Breast epithelium (tissue), 4 donors: ENCODE measurements around the gene FLII. TPM values are rescaled to one million over a fixed set of nuclear protein-coding genes. Genes with fewer than 3 reads are reported as not detected.

ENCODE experiments used
- DNase-seq, 2 donors: peaks; one replicate each; pipeline ENCODE4 v3.0.0-alpha.2; 2019; ENCODE audit warnings: low spot score in 2 of 2
- H3K27ac ChIP-seq, 2 donors: fragments of 200-600 bp; sonication (generic) in 1 of 2; one replicate each; pipeline ENCODE4 v1.5.1; 2016 to 2019; ENCODE audit warnings: mild to moderate bottlenecking in 1 of 2
- H3K27me3 ChIP-seq, 2 donors: fragments of 200-600 bp; sonication (generic) in 1 of 2; one replicate each; pipeline versions ENCODE4 v1.5.1 to v1.6.0; 2017 to 2019; ENCODE audit warnings: control low read depth in 1 of 2, mild to moderate bottlenecking in 1 of 2
- H3K36me3 ChIP-seq: fragments of 200-600 bp; one replicate; pipeline ENCODE4 v1.5.1; 2019
- H3K4me1 ChIP-seq, 2 donors: fragments of 200-600 bp; sonication (generic); one replicate each; pipeline ENCODE4 v1.5.1; 2016 to 2019; ENCODE audit warnings: control low read depth in 1 of 2
- H3K4me3 ChIP-seq, 3 donors: fragments of 200-600 bp; sonication (generic); 1 replicate in 2 of 3; 2 replicates in 1 of 3; pipeline ENCODE4 v1.5.1; 2016 to 2019; ENCODE audit warnings: mild to moderate bottlenecking in 3 of 3, moderate library complexity in 2 of 3
- H3K9me3 ChIP-seq, 2 donors: fragments of 200-600 bp; sonication (generic) in 1 of 2; one replicate each; pipeline ENCODE4 v1.5.1; 2016 to 2019; ENCODE audit warnings: control low read depth in 1 of 2
- POLR2A ChIP-seq: fragments of 450-650 bp; IDR thresholded peaks from one replicate; pipeline ENCODE4 v1.6.1; 2016; ENCODE audit warnings: antibody characterized with exemption, mild to moderate bottlenecking, moderate library complexity
- POLR2AphosphoS5 ChIP-seq, 3 donors: sonication (generic); formaldehyde crosslinking; IDR thresholded peaks; one replicate each; pipeline ENCODE4 v1.6.1; 2017; ENCODE audit warnings: antibody characterized with exemption in 3 of 3
- intact Hi-C: fragments of 100-400 bp; cut with DNase I; formaldehyde crosslinking; loops from one replicate; pipeline ENCODE4 v1.15.1; 2023; ENCODE audit warnings: low total_unique reads
- total RNA-seq, 3 donors: library from RNA; depleted of rRNA; stranded (reverse); fragments of >200 nt; gene quantifications; one replicate each; pipeline ENCODE4 v1.1.0, GENCODE V29; 2016
- TF ChIP-seq, protein P1 (sequence below), 3 donors: fragments of 450-650 bp; IDR thresholded peaks; one replicate each; pipeline ENCODE4 v1.5.1; 2016 to 2017; ENCODE audit warnings: antibody characterized with exemption in 3 of 3, mild to moderate bottlenecking in 3 of 3, moderate library complexity in 3 of 3

The FLII gene
- total RNA-seq, 3 donors from 2014 or later, result 235 to 298 (median 293) TPM

DNA sequence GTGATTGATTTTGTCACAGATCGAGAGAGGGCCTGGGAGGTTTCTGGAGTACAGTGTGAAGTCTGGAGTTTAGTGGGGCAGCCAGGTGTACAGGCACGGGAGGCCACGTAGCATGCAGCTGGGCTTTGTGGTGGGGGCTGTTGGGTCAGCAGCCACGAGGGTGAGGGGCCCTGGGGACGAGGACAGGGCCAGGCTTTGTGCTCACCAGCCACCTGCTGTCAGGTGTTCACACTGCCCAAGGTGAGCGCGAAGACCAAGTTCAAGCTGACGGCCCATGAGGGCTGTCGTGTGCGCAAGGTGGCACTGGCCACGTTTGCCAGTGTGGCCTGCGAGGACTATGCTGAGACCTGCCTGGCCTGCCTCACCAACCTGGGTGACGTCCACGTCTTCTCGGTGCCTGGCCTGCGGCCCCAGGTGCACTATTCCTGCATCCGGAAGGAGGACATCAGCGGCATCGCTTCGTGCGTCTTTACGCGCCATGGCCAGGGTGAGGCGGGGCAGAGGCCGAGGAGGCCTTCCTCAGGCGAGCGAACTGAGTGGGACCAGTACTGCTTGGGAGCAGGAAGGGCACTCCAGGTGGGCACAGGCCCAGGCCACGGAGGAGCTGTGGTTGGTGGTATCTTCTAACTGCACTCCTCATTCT, 17.2 kb downstream of the FLII start:
- TF ChIP-seq, protein P1, sequence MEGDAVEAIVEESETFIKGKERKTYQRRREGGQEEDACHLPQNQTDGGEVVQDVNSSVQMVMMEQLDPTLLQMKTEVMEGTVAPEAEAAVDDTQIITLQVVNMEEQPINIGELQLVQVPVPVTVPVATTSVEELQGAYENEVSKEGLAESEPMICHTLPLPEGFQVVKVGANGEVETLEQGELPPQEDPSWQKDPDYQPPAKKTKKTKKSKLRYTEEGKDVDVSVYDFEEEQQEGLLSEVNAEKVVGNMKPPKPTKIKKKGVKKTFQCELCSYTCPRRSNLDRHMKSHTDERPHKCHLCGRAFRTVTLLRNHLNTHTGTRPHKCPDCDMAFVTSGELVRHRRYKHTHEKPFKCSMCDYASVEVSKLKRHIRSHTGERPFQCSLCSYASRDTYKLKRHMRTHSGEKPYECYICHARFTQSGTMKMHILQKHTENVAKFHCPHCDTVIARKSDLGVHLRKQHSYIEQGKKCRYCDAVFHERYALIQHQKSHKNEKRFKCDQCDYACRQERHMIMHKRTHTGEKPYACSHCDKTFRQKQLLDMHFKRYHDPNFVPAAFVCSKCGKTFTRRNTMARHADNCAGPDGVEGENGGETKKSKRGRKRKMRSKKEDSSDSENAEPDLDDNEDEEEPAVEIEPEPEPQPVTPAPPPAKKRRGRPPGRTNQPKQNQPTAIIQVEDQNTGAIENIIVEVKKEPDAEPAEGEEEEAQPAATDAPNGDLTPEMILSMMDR (IDR thresholded peaks at IDR 0.05), result no peak
- TF ChIP-seq POLR2AphosphoS5 (IDR thresholded peaks at IDR 0.05) (no peak), POLR2A (no peak)
- Histone ChIP-seq H3K4me1 (no peaks in the 10 kb centered on the region), H3K27ac (no peak overlapping the region), H3K4me3 (no peak overlapping the region), H3K9me3 (no peaks in the 10 kb centered on the region), H3K36me3 (no peaks in the 10 kb centered on the region), H3K27me3 (no peaks in the 10 kb centered on the region)
- intact Hi-C loops, result no loop called here
- no peak for DNase-seq

DNA sequence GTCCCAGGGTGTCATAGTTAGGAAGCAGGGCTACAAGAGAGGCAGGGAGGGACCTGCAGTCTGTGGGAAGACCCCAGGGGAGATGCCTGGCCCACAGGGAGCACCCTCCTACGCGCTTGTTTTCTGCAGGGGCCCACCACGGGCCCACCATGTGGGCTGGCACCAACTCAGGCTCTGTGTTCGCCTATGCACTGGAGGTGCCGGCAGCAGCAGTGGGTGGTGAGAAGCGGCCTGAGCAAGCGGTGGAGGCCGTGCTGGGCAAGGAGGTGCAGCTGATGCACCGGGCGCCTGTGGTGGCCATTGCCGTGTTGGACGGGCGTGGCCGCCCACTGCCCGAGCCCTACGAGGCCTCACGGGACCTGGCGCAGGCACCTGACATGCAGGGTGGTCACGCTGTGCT, 18.1 kb downstream of the FLII start:
- TF ChIP-seq, protein P1 (IDR thresholded peaks at IDR 0.05), result no peak
- TF ChIP-seq POLR2A, result no peak
- TF ChIP-seq POLR2AphosphoS5 (IDR thresholded peaks at IDR 0.05), result no peak
- peaks cover 0 to 5% of the 10 kb centered on the region in 2 donors for H3K4me1 ChIP-seq
- no peaks in the 10 kb centered on the region for H3K27me3 ChIP-seq
- H3K4me3 ChIP-seq, result no peak overlapping the region
- H3K27ac ChIP-seq, result no peak overlapping the region
- no peaks in the 10 kb centered on the region for H3K36me3 ChIP-seq
- no peaks in the 10 kb centered on the region for H3K9me3 ChIP-seq
- DNase-seq, result no peak
- intact Hi-C loops, result no loop called here

DNA sequence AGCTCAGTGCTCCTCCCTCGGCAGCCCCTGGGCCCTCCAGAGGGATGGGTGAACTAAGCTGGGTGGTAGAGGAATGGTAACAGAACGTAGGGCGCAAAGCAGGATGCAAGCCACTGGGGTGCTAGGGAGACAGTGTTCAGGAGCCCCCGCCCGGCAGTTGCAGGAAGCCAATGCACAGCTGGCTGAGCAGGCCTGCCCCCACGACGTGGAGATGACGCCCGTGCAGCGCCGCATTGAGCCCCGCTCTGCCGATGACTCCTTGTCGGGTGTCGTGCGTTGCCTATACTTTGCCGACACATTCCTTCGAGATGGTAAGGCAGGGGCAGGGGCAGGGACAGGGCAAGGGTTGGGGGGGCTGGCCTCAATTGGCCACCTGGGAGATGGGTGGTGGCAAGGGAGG, 20.2 kb downstream of the FLII start:
- Histone ChIP-seq H3K27me3 (no peaks in the 10 kb centered on the region), H3K4me3 (no peak overlapping the region), H3K36me3 (no peaks in the 10 kb centered on the region), H3K9me3 (no peaks in the 10 kb centered on the region), H3K27ac (no peak overlapping the region), H3K4me1 (peaks cover 0 to 6% of the 10 kb centered on the region in 2 donors)
- no peak for DNase-seq
- intact Hi-C loops, result no loop called here
- TF ChIP-seq POLR2A (no peak), POLR2AphosphoS5 (IDR thresholded peaks at IDR 0.05) (no peak)
- TF ChIP-seq, protein P1 (IDR thresholded peaks at IDR 0.05), result no peak

DNA sequence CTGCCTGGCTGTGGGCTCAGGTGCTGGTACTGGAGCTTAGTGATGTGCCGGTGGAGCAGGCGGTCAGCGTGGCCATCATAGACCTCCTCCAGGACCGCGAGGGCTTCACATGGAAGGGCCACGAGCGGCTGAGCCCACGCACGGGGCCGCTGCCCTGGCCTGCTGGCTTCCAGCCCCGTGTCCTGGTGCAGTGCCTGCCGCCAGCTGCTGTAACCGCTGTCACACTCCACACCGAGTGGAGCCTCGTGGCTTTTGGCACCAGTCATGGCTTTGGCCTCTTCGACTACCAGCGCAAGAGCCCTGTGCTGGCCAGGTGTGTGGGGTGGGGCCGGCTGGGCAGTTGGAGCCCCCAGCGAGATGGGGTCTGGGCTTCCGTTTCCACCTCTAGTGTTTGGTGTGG, 21.1 kb downstream of the FLII start:
- H3K36me3 ChIP-seq, result no peaks in the 10 kb centered on the region
- no peak for DNase-seq

DNA sequence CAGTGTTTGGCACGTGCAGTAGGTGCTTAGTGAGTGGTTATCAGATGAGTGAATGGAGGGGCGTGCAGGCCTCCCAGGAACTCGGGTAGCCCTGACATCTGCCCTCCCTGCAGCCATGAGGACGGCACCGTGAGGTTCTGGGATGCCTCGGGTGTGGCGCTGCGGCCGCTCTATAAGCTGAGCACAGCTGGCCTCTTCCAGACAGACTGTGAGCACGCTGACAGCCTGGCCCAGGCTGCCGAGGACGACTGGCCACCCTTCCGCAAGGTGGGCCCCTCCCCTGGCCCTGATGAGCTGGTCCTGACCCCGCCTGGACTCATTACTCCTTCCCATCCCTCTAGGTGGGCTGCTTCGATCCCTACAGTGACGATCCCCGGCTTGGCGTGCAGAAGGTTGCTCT, 22.0 kb downstream of the FLII start:
- H3K36me3 ChIP-seq, result no peaks in the 10 kb centered on the region
- H3K27me3 ChIP-seq, result no peaks in the 10 kb centered on the region
- H3K9me3 ChIP-seq, result no peaks in the 10 kb centered on the region
- no peak overlapping the region for H3K27ac ChIP-seq
- DNase-seq, result no peak
- intact Hi-C loops, result no loop called here
- TF ChIP-seq POLR2AphosphoS5 (IDR thresholded peaks at IDR 0.05), result no peak
- H3K4me1 ChIP-seq, result peaks cover 0 to 6% of the 10 kb centered on the region in 2 donors
- H3K4me3 ChIP-seq, result no peak overlapping the region

More for the DNA sequence above, 21.1 kb downstream of the FLII start:
- TF ChIP-seq POLR2A (no peak), POLR2AphosphoS5 (IDR thresholded peaks at IDR 0.05) (no peak)
- TF ChIP-seq, protein P1 (IDR thresholded peaks at IDR 0.05), result no peak
- Histone ChIP-seq H3K4me1 (peaks cover 0 to 6% of the 10 kb centered on the region in 2 donors), H3K27me3 (no peaks in the 10 kb centered on the region), H3K27ac (no peak overlapping the region), H3K9me3 (no peaks in the 10 kb centered on the region), H3K4me3 (no peak overlapping the region)
- intact Hi-C loops, result no loop called here
